Activated T-cell treated with anti-CD3 and anti-CD28 coated beads for 48 hours (primary cell): ENCODE measurements around the gene LHX3.

ENCODE experiments used
- DNase-seq: peaks from one replicate; pipeline ENCODE4 v3.0.0-alpha.2; 2020; ENCODE audit warnings: low read depth

LHX3 gene

DNA sequence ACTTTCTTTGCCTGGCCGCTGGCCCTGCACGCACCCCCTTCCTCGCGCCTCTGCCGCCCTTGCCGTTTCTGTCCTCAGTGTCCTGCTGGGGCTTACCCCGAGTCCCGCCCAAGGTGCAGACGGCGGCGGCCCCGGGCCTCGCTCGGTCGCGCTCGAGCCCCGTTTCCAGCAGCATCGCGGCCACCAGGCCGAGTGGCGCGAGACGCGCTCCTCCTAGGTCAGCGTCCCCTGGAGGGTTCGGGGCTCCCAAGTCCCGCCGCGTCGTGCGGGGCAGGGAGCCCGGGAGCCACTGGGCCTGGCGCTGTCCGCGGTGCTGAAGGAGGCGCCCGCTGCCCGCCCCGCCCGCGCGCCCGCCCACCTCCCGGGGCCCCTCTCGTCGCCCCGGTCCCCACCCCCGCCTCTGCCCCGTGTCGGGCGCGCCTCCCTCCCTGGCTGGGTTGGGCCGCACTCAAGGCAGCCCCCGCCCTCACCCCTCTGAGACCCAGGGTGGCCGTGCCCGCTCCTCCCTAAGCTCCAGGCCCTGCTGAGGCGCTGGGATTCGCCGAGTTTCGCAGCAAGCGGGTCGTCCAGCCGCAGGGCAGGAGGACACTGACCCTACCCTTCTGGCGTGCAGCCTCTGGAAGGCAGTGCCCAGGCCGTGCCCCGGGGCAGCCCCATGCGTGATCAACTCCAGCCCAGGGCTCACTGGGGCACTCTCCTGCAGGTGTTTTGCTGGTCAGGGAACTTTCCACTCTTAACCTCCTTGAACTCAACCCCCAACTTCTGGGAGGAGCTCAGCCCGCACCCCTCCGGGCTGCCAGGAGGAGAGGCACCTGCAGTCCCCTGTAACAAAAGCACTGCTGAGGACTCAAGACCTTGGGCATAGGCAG lies at the start of gene LHX3:
Gene LHX3, minus strand, starts transcription at position 291 of the 869 bp plus-strand sequence. Its CDS starts 116 bp downstream, at position 175.
- DNase-seq = no peak

DNA sequence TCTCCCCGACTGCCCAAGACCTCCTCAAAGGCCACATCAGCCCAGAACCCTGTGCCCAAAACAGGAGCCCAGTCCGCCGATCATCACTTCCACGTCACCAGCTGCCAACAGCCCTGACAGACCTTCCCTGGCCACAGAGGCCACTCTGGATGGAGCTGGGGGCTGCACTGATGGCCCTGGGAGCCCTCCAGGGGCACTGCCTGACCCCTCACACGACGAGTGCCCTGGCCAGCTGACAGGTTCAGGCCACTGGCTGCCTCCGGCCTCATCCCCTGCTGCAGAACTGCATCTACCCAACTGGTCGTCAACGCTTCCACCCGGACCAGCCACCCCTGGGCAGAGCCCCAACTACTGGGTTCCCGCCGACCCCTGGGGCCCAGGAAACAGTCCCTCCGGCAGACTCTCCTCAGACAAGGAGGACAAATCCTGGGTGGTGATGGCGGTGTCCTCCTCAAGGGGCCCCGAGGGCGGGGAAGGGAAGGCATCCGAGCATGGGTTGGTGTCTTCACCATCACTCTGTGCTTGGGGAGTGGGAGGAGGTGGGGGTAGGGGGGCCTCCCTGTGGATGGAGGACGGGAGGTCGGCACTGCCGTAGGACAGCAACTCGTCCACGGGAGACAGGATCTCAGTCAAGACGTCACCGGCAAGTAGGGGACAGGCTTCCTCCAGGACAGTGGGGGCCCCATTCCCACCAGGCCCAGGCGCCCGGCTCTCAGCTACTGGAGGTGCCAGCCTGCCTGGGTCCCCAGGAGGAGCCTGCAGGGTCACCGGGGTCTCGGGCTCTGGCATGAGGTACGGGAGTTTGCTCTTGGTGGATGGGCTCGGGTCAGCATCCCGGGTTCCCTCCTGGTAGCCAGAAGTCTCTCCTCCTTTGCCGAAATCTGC lies 48.6 kb upstream of the LHX3 start:
- no peak for DNase-seq

DNA sequence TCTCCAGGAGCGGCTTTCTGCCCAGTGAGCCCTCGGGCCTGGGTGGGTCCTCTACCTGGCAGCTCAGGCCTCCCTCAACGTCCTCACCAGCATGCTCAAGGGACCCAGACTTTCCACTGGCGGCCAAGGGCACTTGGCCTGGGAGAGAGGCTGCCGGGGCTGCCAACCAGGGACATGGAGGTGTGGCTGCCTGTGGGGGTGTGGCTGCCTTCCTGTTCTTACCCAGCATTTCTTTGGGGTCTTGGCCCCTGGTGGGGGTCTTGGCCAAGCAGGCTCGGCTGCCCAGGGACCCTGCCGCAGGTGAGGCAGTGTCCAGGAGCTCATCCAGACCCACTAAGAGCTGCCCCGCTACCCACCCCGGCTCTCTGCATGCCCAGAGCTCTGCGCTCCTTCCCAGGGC lies 47.9 kb upstream of the LHX3 start:
- no peak for DNase-seq

DNA sequence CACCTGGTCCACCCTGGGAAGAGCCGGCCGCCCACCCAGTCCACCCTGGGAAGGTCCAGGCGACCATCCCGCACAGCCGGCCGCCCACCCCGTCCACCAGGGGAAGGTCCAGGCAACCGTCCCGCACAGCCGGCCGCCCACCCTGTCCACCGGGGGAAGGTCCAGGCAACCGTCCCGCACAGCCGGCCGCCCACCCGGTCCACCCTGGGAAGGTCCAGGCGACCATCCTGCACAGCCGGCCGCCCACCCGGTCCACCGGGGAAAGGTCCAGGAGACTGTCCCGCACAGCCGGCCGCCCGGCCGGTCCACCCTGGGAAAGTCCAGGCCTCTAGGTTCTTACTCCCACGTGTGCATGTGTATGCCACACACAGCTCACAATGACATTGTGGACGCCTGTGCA lies 47.4 kb upstream of the LHX3 start:
- no peak for DNase-seq

DNA sequence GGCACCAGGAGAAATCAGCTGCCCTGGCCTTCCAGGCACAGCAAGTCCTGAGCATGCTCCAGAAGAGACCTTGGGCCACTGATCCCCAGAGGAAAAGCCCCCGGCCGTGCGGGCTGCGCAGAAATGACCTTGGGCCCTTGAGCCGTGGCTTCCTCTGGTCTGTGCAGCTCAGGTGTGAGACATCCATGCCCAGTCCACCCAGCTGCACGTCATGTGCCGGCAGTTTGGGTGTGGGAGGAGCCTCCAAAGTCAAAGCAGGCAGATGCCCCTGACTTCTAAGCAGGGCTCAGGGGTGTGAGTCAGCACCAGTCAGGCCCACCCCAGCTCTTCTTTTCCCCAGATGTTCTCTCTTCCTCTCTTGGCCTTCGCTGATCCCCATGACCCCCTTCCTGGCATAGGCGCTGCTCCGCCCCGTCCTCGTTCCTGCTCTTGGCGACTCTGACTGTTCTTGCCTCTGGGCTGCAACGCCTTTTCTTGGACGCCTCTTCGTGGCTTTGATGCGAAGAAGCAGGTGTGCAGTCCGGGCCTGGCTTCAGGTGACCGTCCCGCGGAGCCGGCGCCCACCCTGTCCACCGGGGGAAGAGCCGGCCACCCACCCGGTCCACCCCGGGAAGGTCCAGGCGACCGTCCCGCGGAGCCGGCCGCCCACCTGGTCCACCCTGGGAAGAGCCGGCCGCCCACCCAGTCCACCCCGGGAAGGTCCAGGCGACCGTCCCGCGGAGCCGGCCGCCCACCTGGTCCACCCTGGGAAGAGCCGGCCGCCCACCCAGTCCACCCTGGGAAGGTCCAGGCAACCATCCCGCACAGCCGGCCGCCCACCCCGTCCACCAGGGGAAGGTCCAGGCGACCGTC lies 46.6 kb upstream of the LHX3 start:
- no peak for DNase-seq

DNA sequence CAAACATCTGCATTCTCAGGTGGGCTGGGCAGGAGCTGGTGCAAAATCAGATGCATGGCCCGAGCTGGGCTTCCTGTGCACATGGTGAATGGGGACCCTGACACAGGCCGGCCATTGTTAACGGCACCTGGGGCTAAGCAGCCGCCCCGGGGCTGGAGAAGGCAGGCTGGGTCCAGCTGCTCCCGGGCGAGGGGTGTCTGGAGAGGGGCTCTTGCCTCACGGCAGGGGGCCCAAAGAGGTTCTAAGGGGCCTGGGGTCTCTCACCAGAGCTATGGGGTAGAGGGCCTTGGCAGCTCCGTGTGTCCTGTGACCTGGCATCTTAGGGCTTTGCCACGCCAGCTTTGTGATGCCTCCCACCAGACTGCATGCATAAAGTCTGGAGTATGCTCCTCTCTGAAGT lies 45.7 kb upstream of the LHX3 start:
- DNase-seq = no peak

DNA sequence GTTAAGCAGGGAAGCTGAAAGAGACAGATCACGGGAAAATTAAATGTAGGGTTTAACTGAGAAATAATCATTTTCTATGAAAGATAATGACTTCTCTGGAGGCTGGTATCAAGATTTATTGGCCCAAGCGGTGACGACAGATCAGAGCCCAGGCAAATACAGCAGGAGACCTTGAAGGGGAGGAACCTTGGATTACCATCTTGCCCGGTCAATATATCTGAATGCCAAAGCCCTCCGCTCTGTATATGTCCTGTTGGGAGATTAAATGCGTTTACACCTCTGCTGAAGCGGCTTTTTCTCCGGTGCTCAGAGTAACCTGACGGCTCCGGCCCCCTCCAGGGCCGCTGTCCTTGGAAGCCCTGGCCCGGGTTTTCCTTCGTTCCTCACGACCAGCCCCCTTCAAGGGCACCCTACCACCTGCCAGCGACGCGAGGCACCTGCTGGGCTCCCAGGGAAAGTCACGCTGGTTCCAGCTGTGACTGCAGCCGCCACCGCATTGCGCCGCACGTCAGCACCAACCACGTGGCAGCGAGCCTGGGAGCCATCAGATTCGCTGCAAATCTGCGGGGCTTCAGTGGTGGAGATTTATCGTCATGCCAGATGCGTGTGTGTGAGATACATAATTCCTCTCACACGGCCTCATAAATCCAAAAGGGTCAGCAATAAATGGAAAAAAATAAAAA lies 45.1 kb upstream of the LHX3 start:
- DNase-seq = no peak

DNA sequence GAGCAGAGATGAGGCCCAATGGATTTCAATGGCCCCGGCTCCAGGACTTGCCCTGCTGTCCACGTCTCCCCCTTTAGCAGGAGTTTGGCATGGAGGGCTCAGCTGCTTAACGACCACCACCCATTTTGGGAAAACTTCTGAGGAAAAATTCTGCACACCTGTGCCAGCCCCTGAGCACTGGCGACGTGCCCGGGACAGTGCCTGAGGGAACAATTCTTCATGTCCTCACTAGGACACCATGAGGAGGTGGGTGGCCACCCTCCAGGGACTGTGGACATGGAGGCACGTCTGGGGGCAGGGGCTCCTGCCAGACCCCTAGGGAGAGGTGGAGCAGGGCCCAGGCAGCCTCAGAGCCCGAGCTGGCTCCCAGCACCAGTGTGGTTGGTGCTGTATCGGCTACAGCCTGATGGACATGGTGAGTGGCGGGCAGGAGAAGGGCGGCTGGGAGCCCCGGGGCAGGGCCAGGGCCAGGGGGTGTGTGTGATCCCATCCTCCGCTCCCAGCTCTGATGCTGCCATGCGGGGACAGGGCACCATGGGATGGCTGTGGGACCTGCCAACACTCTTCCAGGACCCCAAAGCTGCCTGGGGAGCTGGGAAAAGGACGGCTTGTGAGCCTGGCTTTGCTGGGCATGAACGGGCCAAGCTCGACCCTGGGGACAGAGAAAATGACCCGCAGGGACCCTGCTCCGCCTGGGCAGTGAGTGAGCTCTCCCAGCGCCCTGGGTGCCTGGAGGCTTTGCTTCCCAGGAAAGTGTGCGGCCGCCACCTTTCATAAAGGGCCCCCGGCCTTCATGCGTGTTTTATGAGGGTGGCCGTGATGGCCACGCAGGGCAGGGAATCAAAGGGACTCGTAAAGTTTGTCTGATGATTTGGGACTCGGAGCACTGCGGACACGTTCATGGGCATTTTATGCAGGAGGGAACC lies 44.3 kb upstream of the LHX3 start:
- DNase-seq = no peak

DNA sequence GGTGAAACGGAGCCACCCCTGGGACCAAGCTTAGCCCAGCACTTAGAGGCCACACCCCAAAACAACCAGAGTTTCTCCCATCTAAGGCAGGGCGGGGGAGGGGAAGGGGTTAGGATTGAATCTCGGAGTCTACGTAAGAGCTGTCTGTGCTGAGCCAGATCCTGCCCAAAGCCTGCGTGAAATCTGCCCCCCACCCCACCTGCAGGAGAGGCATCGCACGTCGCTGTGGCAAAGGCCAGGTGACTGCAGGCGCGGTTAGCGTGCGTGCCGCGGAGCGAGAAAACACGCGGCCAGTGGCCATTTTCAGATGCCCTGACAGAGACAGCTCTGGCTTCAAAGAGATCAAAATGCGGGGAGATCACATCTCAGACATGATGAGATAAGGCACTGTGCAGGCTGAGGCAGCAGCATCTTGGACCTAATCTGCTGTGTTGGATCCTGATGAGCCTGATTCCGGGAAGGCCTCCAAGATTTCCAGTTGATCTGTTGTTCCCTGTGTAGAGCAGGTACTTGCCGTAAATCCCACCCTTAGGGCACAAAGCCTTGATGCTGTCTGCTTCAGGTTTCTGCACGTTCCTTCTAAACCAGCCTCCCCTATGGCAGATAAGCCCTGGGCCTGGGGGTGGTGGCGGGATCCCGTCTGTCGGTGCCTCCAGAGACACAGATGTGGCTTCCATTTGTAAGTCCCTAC lies 43.2 kb upstream of the LHX3 start:
- no peak for DNase-seq

DNA sequence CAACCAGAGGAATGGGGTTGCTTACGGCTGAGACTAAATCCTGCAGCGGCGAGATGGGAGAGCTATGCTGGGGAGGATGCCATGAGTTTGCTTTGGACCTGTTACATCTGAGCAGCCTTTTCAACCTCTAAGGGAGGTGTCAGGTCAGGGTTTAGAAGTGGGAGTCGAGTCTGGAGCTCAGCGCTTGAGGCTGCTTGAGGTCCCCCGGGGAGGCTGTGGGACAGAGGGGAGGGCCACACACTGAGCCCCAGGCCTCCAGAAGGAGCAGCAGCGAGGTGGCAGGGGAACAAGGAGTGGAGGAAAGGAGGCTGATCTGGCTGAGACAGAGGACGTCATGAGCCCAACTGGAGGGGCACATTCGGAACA lies 42.6 kb upstream of the LHX3 start:
- no peak for DNase-seq

DNA sequence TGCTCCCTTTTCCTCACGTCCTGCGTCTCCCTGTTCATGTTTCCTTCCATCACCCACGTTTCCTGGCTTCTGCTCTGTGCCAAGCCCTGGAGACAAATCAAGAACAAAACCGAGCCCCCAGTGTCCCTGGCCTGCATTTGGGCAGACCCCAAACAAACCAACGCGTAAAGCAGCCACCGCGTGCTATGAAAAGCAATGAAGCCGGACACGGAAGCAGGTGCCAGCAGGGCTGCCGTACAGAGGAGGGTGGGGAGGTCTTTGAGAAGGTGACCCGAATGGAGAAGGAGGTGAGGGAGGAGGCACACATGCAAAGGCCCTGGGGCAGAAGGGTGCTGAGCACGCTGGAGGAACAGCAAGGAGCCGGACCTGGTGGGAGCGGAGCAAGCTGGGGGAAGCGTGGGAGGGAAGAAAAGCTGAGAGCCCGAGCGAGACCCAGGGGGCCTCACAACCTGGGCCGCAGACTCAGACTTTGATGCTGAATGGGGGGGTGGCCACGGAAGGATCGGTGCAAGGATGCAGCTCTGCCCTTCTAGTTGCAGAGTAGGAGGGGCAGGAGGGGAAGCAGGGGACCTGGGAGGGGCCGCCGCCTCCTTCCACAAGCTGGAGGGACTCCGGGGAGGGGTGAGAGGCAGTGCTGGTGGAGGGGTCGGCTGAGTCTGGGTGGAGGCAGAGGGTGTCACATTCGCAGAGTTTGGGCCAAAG lies 42.1 kb upstream of the LHX3 start:
- DNase-seq = no peak

DNA sequence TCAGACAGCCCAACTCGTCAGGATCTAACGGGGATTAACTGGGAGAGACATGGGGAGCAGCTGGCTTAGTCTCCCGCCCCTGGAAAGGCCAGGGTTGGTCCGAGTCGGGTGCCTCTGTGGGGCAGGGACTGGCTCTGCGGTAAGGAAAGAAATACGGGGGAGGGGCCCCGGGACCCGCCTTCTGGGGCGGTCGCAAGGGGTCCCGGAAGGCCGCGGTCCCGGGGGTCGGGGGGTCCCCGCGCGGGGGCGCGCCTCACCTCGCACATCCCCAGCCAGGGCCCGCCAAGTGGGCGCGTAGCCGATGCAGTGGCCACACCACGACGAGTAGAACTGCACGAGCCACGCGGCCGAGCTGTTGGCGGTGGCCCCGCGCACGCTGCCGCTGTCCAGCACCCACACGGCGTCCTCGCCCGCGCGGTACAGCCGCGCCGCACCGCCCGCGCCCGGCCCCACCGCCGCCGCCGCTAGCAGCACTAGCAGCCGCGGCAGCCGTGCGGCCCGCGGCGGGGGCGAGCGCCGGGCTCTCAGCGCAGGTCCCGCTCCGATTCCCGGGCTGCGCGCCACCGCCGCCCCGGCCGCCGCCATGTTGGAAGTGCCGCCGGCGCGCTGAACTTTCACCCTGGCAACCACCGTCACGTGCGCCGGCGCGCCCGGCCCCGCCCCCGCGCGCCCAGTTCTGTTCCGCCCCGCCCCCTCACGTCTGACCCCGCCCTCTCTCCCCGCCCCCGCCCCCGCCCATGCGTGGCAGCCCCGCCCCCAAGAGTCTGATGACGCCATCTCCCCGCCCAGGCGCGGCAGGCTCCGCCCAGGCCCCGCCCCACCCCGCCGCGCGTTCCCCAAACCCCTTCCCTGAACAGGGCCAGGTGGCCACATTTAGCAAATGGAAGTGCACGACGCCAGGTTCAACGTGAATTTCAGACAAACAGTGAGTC lies 40.6 kb upstream of the LHX3 start, which contains the start of gene QSOX2:
Gene QSOX2, minus strand, starts transcription at position 594 of the 932 bp plus-strand sequence. Its CDS starts 9 bp downstream, at position 585.
- peak; percentile 82 for DNase-seq

DNA sequence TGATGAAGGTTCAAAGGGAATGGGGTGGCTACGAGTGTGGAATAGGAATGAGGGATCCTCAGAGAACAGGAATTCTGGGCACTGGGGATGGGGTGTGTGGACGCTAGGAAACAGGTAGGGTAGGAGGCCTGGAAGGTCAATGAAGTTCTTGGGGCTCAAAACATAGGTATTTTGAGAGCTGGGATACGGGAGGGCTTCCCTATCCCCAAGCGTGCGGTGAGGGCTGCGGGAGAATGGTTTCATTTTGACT lies 40.0 kb upstream of the LHX3 start:
- no peak for DNase-seq

DNA sequence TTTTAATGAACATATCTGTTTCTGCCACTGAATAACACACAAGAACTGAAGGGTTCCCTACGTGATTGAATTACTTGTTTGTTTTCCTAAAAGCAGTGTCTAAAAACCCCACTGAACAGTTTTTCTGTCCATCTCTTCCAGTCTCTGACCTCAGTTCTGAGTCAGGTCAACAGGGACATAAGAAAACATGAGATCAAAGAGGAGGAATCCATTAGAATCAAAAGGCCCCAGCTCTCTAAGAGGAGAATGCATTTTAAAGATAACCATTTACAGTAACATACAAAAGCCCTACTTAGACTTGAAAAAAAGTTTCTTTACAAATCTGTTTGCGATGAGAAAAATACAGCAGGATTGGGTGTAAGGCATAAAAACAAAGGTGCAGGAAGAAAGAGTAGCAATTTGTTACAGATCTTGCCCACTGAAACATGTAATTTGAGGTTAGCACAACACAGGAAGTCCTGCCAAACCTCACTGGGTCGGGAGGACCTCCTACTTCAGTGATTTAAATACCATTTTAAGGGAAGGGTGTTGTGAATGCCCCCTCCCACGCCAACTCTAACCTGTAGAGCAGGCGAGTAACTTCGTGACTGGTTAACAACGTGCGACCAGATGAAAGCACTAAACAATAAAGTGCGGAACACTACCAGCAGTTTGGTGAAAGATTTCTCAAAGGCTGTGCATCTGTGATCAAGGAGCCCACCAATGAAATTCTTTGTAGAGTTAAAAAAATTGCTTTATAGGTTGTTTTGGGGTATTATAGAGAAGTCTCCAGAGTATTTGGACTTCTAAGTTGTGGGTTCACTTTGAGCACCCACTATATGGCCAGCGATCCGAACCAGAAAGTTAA lies 39.4 kb upstream of the LHX3 start:
- DNase-seq = peak; percentile 49

DNA sequence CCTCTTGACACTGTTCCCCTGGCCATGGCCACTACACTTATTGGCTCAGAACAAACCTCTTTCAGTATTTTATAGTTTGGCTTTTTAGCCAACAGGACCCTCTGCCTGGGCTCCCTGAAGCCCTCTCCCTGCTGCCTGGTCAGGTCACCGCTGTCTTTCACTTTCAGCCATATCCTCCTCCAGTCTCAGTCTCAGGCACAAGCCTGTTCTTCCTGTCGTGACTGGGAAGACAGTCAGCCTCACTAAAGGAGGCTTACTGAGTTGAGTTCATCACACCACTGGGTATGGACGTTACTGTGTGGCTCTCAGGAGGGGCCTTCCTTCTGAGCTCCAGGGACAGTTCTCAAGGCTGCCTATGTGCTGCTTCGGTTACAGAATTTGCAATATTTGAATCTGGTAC lies 38.7 kb upstream of the LHX3 start:
- DNase-seq = no peak

DNA sequence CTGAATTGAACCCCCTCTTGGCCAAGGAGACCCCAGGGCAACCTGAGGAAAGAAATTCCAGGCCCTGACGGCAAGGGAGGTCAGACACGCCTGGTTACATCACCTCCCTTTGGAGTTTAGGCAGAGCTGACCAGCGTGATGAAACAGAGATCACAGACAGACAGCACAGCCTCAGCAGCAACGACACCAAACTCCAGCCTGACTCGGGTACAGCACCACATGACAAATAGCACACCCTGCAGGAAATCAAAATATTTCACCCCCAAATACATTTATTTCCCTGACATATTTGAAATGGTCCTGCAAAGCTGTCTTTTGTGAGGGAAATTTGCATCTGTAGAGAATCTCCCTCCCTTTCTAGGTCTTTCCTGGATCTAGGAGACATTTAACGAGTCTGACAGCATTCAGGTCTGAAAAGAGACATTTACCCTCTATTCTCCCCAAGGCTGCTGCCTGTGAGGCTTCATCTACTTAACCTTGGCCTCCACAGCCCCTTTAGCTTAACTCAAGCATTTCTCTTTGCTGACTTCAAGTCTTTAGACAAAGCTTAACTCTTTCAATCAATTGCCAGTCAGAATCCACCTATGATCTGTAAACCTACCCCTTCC lies 38.1 kb upstream of the LHX3 start:
- DNase-seq = no peak

DNA sequence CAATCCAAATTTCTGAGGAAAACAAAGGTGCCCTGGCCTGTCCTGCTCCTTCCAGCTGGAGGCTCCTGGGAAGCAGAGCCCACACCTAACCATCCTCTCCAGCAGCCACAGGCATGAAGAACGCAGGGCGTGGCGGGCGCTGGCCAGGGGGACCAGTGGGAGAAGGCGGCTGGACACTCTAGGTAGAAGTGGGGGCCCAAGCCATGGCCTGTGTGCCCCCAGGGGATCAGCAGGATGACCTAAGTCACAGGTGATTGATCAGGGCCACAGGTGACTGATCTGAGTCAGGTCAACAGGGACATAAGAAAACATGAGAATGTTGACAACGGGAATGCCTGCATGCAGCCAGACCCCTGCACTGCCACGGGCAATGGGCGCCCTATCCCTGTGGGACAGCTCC lies 37.3 kb upstream of the LHX3 start:
- no peak for DNase-seq
